CD4-positive, alpha-beta T cell treated with Interleukin-2 at 100 ng/mL for 4 hours (primary cell): ENCODE results near the gene SREBF1.
"Not testable (repeated sequence)": the region's sequence is repeated elsewhere in the genome, so short reads cannot be mapped to it uniquely, and the experiment has no call there.

Source experiments
- DNase-seq: peaks from one replicate; pipeline ENCODE4 v3.0.0-alpha.2; 2020; ENCODE audit warnings: low spot score

SREBF1 gene

GRCh38 chr17:17811381-17812210 lies 25.2 kb downstream of the SREBF1 start:
- DNase-seq = no peak

GRCh38 chr17:17810895-17811248 lies 25.9 kb downstream of the SREBF1 start:
- DNase-seq = no peak

GRCh38 chr17:17810084-17810894 lies 26.5 kb downstream of the SREBF1 start:
- no peak for DNase-seq

- DNase-seq = no peak
Measured at GRCh38 chr17:17809531-17810083, 27.2 kb downstream of the SREBF1 start.

- DNase-seq = no peak
Measured at GRCh38 chr17:17808706-17809432, 27.9 kb downstream of the SREBF1 start.

- not testable (repeated sequence) for DNase-seq
Measured at GRCh38 chr17:17808200-17808599, 28.6 kb downstream of the SREBF1 start.

- DNase-seq = no peak
Measured at GRCh38 chr17:17807440-17807839, 29.3 kb downstream of the SREBF1 start.

- DNase-seq = no peak
Measured at GRCh38 chr17:17806611-17807274, 30.0 kb downstream of the SREBF1 start.

GRCh38 chr17:17806035-17806434 lies 30.8 kb downstream of the SREBF1 start:
- DNase-seq = no peak

- DNase-seq = no peak
Measured at GRCh38 chr17:17805575-17805974, 31.2 kb downstream of the SREBF1 start.

- DNase-seq = no peak
Measured at GRCh38 chr17:17804007-17804406, 32.8 kb downstream of the SREBF1 start.

- no peak for DNase-seq
Measured at GRCh38 chr17:17801800-17802481, 34.8 kb downstream of the SREBF1 start.

GRCh38 chr17:17800504-17801021 lies 36.2 kb downstream of the SREBF1 start:
- no peak for DNase-seq

GRCh38 chr17:17798573-17799255 lies 38.1 kb downstream of the SREBF1 start:
- DNase-seq = no peak

- DNase-seq = no peak
Measured at GRCh38 chr17:17798010-17798556, 38.7 kb downstream of the SREBF1 start.

GRCh38 chr17:17797119-17797809 lies 39.5 kb downstream of the SREBF1 start:
- no peak for DNase-seq

- no peak for DNase-seq
Measured at GRCh38 chr17:17796787-17797061, 40.1 kb downstream of the SREBF1 start.

- no peak for DNase-seq
Measured at GRCh38 chr17:17795946-17796786, 40.6 kb downstream of the SREBF1 start.

GRCh38 chr17:17795296-17795695 lies 41.5 kb downstream of the SREBF1 start:
- DNase-seq = no peak
